ENCODE data around the gene PTDSS2.

Gene PTDSS2

DNA sequence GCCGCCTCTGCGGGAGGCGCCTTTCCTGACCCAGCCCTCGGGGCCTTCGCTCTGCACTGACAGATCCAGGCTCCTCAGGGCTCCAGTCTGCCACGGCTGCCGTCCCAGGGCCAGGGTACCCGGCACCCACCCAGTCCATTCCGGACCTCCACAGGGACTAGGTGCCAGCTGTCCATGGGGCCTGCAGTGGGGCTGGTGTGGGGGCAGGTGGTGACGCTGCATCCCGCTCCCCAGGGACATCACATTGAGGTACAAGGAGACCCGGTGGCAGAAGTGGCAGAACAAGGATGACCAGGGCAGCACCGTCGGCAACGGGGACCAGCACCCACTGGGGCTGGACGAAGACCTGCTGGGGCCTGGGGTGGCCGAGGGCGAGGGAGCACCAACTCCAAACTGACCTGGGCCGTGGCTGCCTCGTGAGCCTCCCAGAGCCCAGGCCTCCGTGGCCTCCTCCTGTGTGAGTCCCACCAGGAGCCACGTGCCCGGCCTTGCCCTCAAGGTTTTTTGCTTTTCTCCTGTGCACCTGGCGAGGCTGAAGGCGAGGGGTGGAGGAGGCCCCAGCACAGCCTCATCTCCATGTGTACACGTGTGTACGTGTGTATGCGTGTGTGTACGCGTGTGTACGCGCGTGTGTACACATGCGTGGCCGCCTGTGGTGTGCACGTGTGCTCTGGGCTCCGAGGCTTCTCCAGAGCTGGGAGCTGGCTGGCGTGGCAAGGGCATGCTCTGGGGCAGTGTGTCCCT lies 40.3 kb downstream of the PTDSS2 start:
- DNase-seq (ENCODE audit: low read depth in 3 of 3) = no peak

DNA sequence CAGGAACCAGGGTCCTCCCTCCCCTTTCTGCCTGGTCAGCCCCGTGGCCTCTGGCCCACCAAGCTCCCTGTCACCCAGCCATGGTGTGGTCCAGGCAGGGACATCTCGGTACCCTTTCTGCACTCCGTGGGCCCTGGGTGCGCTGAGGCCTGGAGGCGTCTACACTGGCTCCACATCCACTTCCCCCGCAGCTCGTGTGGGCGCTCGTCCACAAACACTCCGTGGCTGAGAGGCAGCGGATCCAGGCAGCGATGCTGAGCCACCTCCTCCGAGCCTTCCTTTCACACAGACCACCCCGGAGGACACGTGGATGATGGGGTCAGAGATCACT lies 40.8 kb downstream of the PTDSS2 start:
- DNase-seq (ENCODE audit: low read depth in 3 of 3) = no peak

DNA sequence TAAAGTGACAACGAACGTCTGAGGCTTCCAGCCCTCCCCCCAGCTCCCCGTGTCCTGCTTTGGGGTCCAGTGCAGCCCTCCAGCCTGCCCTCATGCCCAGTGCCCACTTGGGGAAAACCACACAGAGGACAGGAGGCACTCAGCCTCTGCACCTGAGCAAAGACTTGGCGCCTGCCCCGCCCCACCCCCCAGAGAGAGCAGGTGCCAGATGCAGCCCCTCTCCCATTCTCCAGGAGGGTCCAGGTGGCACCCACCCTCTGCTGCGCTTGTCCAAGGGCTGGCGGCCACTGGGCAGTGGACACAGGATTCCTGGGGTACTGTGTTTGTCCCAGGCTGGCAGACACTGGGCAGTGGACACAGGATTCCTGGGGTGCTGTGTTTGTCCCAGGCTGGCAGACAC lies 41.3 kb downstream of the PTDSS2 start:
- no peak for DNase-seq (ENCODE audit: low read depth in 3 of 3)

DNA sequence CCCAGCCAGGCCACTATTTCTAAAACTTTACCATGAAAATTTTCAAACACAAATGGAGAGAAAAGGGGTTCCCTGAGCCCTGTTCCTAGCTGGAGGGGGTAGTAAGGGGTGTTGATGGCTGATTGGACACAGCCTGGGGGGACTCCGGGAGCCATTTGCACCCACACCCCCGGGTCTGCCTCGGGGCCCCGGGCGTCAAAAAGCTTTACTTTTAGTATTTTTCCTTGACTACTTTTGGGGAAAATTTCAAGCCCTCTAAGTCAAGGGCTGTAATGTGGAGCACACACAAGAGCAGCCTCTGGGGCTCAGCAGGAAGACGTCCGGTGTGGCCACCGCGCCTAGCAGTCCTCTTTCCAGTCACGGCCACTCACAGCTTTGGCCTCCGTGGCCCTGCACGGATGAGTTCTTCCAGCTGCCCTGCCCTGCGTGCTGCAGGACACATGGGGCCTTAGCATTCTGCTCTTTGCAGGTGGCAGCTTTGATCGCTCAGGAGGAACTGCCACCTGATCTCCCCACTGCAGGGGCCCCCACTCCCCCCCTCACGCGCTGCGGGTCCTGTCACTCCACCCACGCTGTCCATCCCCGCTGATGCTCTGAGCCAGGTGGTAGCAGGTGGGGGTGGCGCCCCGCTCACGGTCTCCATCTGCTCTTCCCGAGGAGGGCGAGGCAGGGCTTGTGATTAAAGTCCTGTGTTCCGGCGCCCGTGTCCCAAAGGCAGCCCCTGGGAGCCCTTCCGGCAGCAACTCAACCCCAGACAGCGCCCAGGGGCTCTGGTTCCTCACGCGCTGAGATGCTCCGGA lies 42.5 kb downstream of the PTDSS2 start:
- DNase-seq (ENCODE audit: low read depth in 3 of 3) = no peak

DNA sequence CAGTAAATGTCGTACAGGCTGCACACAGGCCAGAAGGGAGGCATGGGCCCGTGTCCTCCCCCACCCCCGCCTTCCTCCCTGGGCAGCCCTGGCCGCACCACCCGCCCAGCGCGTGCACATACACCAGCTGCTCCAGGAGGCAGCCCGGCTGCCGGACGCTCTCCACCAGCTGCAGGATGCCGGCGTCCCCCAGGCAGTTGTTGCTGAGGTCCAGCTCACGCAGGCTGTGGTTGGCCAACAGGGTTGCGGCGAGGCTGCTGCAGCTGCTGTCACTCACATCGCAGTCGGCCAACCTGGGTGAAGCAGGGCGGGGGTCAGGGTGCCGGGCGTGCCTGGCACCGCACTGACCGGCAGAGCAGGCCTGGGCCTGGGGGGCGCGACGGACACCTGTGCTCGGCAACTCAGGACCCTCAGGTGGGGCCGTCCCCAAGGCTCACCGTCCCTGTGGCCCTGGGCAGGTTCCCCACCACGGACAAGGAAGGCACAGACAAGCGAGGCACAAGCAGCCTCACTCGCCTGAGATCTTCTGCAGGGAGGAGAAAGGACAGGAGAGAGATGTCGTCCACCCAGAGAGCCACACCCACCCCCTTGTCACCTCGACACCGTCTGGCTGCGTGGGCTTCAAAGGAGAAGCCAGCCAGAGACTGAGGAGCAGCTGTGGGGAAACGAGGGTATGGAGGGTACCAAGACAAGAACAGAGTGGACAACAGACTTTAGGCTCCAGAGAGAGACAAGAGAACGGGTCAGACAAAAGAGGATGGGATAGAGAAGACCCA lies 44.9 kb downstream of the PTDSS2 start:
- no peak for DNase-seq (ENCODE audit: low read depth in 3 of 3)

DNA sequence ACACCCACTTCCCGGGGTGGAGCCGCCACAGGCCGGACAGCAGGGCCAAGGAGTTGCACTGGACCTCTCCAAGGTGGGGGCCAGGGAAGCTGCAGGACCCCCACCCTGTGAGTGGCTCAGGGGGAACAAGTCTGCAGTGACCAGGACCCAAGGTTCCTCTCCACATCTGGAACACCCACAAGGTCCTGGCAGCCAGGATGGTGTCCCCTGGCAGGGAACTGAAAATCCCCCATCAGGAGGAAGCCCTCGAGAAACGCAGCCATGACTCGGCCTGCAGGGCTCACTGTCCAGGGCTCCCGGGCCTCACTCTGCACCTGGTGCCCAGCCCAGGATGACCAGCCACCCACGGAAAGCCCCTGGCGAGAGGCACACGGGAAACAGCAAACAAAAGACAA lies 45.5 kb downstream of the PTDSS2 start:
- no peak for DNase-seq (ENCODE audit: low read depth in 3 of 3)

DNA sequence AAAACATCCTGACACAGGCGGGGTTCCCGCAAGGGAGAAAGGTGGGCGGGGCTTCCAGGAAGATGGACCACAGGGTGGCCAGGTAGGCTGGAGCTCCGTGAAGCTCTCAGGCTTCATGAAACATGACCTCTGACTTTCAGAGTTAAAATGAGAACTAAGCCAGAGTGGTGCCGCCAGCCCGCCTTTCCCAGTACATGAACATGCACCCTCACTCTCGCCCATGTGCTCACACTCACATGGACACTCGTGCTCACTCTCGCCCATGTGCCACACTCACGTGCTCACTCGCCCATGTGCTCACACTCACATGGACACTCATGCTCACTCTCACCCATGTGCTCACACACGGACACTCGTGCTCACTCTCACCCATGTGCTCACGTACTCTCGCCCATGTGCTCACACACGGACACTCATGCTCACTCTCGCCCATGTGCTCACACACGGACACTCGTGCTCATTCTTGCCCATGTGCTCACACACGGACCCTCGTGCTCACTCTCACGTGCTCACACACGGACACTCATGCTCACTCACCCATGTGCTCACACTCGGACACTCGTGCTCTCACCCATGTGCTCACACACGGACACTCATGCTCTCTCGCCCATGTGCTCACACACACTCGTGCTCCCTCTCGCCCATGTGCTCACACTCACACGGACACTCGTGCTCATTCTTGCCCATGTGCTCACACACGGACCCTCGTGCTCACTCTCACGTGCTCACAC lies 46.9 kb downstream of the PTDSS2 start:
- DNase-seq (ENCODE audit: low read depth in 3 of 3) = no peak

DNA sequence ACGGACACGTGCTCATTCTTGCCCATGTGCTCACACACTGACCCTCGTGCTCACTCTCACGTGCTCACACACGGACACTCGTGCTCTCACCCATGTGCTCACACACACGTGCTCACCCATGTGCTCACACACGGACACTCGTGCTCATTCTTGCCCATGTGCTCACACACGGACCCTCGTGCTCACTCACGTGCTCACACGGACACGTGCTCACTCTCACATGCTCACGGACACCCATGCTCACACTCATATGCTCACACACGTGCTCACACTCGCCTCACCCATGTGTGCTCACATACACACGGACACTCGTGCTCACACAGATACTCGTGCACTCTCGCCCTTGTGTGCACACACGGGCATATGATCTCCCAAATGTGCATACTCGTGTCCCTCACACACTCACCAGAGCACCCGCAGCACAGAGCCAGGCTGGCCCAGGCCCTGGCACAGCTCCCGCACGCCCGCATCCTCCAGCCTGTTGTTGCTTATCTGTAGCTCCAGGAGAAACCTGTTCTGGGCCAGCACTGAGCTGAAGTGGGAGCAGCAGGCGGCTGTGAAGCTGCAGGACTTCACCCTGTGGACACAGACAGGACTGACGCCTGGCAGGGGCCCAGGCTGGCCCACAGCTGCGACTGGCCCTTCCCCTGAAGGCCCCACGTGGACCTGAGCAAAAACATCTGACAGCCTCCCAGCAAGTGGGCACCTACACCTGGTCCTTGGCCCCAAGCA lies 47.7 kb downstream of the PTDSS2 start:
- DNase-seq (ENCODE audit: low read depth in 3 of 3) = no peak

DNA sequence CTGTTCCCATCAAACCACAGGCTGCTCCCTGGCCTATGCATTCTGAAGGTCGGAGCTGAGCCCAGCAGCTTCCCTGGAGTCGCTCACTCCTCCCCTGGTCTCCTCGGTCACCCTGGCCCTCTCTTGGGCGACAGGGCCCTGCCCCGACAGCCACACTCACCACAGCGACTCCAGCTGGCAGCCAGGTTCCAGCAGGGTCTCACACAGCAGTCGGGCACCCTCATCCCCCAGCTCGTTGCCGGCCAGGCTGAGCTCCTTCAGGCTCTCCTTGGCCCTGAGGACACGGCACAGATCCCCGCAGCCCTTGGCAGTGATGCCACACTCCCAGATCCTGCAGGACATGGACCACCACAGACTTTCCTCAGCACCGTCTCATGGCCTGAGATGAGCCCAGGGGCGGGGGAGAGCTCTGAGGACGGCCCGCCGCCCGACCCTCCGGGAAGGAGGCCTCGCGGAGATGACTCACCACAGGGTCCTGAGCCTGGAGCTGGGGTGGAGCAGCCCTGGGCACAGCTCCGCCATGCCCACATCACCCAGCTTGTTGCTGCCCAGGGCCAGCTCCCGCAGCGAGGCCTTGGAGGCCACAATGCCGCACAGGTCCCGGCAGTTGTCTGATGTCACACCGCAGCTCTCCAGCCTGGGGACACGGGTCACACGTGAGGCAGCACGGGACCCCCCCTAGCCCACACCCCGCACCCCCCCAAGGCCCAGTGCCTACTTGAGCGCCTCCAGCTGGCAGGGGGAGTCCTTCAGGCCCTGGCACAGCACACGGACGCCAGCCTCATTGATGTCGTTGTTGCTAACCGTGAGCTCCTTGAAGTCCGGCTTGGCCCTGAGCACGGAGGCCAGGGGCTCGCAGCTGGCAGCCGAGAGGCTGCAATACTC lies 48.5 kb downstream of the PTDSS2 start:
- no peak for DNase-seq (ENCODE audit: low read depth in 3 of 3)

DNA sequence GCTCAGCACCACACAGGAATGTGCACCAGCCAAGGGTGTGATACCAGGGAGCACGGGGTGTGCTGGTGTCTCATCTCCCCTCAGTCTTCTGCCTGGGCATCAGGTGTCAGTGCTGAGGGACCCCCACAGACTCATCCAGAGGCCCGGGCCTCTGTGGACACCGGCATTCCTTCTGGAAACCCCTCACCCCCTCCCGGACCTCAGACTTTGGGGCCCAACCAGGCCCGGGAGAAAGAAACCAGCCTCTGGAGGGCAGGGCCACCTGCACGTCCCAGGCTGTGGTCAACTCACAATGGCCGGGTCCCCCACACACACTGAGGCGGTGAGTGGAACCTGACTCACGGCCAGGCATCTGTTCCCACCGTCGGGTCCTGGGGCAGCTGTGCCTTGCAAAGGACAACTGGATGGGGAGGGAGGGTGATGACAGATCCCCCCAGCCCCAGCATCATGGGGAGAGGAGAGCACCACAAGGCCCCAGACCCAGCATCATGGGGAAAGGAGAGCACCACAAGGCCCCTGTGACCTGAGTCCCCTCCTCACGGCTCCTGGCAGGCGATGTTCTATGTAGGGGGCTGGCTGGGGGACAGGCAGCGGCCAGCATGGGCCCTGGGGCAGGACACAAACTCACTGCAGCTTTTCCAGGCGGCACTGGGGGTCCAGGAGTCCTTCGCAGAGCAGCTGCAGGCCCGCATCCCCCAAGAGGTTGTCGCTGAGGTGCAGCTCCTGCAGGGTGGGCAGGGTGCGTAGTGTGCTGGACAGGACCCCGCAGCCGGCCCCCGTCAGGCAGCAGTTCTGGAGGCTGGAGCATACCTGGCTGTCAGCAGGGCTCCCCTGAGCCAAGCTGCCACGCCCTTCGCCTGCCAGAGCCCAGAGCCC lies 49.4 kb downstream of the PTDSS2 start:
- no peak for DNase-seq (ENCODE audit: low read depth in 3 of 3)

DNA sequence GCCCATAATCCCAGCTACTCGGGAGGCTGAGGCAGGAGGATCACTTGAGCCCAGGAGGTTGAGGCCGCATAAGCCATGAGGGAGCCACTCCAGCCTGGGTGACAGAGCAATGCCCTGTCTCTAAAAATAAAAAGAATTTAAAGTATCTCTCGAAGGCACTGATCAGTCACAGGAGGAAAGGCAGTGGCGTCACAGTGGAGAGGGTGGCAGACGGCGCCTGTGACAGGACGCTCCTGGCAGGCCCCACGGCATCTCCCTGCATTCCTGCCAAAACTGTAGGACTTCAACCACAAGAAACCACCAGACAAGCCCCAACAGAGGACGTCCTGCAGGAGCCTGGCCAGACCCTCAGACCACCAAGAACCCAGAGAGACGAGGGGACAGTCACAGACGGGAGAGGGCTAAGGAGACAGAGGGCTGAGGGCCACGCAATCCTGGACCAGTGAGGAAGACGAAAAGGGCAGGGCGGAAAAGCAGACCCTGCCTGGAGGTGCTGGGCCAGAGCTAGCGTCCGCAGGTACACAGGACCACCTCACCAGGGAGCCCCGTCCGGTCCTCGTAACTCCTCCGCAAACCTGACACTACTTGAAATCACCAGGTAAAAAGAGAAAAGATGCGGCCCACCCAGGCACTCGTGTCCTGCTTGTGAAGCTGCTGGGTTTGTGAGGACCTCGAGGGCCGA lies 51.1 kb downstream of the PTDSS2 start:
- DNase-seq (ENCODE audit: low read depth in 3 of 3) = no peak

DNA sequence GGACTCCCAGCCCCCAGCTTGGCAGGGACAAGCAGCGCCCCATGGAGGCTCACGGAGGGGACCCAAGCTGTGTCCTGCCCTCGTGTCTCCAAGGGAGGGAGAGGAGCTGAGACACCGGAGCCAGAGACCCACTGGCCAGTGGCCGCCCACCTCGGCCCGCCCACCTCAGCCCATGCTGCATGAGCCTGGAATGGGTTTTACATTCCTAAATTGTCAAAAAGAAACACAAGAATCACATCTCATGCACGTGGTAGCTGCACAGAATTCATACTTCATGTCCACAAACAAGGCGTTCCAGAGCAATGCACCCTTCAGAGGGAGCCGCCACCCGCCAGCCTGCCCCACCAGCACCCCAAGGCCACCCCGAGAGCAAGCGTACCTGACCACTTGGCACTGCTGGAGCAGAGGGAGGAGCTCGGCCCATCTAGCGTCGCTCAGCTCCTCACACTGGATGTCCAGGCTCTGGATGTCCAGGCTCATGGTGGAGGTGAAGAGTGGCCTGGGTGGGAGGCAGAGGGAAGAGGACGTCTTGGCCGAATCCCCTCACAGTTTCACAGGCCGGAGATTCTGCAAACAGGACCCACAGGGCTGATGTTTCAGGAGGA lies 51.7 kb downstream of the PTDSS2 start:
- DNase-seq (ENCODE audit: low read depth in 3 of 3) = no peak

DNA sequence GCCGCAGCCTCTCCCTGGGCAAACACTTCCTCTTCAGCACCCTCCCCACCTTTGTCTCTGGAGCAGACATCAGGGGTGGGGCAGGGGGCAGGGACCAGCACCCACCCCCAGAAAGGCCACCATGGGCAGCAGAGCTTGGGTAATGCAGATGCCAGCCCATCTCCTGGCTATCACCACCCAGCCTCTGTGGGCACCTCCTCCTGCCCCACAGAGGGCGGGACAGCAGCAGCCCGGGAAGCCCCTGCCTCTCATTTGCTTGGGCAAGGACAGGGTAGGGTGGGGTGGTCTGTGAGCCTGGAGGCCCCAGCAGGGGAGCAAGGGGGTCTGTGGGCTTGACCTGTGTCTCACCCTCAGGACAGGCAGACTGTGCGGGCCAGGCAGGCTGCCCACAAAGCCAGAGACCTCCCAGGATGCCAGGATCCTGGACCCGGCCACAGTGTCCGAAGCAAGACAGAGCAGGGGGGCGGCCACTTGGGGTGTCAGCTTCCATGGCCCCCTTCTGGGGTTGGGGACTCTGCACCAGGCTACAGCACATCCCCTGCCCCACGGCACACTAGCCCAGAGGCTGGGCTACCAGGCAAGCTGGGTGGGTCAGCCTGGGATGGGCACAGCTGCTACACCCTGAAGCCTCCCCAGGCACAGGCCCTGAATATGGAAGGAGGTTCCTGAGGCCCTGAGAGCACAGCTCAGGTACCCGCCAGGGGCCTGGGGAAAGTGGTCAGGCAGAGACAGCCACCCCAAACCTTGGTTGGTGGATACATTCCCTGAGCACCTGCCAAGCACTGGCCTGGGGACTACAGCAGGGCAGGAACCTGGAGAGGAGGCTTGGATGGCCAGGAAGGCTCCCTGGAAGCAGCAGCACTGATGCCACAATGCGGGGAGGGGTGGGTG lies 52.5 kb downstream of the PTDSS2 start:
- DNase-seq (ENCODE audit: low read depth in 3 of 3) = no peak

DNA sequence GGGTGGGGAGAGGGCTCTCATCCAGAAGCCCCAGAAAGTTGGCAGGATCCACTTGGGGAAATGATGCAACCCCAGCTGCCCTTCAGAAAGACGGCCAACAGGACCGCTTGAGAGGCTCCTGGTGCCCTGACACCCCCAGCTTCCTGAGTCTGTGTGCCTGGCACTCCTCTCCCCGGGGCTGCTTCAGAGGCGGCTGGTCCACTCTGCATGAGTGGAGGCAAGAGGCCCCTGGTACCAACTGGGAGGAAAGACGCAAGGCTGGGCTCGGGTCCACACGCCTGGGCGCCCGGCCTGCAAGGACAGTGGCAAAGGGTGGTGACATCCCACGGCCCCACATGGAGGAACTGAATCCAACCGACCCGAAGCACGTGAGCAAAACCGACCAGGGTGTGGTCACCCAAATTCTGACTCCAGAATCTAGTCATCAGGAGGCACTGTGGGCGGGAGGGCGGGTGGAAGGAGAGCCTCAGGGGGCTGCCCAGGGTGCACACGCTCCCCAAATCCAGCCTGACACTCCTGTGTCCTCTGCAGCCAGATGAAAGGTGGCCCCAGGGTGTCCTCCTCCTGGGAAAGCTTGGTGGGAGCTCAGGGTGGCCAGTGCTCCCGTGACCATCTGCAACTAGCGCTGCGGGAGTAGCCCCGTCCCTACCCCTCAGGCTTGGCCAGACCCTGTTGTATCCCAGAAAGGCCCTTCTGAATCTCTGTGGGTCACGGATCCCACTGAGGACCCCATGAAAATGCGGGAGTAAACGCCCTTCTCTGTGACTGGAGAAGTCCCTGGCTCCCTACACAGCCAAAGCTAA lies 53.3 kb downstream of the PTDSS2 start:
- DNase-seq (ENCODE audit: low read depth in 3 of 3) = no peak

DNA sequence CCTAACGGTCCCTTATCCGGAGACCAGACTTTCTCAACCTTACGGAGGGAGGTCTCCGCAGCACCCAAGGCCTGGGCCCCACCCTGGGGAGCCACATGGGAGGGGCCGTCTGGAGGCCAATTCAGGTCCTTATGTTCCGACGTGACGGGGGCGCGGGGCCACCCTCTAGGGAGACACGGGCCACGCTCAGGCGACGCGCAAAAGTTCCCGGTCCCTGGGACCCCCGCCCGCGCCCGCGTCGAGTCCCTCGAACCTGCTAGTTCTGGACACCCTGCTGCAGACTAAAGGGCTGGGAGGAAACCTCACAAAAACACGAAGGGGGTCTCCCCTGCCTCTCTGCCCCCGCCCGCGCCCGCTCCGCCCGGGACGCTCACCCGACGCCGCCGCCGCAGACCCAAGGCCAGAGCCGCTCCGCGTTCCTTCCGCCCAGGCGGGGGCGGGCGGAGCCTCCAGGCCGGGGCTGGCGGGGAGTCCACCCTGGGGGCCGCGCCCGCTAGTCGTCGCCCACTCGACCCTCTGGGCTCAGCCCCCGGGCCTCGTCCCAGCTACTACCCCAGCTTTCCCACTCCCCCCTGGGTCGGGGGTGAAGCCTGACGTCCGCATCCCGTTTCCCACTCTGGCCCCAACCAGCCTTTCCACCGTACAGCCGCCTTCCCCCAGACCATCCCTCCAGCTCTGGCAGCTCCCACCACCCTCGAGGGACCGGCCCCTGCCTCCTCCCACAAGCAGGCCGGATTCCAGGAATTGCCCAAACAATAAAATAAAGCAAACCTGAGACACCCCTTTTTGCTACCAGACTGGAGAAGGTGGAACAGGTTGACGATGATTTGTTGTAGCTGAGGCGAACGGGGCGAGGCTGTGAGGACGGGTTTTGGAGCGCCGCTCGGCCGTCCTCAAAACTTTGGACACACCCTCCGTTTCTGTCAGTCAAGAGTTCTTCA lies 54.2 kb downstream of the PTDSS2 start:
- DNase-seq (ENCODE audit: low read depth in 3 of 3) = no peak

Measured in stimulated activated CD4-positive, alpha-beta T cell treated with anti-CD3 and anti-CD28 coated beads, TNF-alpha, amount 100 ng/mL, for 4 hours (primary cell).